ENCODE results near the gene PDZD8.

DNA sequence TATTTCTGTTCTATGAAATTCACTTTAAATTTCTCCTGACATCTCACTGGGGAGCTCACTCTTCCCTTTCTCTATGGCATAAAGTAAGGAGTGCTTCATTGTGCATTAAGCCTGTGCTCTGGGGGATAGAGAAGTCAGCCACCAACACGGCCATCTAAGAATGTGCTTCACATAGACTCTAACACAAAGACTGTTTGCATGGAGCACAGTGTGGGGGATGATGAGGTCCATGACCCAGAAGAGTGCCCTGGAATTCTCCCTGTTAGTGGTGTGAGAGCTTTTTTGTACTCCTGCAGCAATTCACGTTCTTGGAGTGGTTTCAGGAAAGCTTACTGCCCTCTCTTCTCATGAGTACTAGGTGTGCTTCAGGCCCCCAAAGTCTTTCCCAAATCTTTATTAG, 43.9 kb upstream of the PDZD8 start:
- no peak for TF ChIP-seq EZH2phosphoT487 (IDR thresholded peaks at IDR 0.05; ENCODE audit: insufficient read depth, low read depth)
- TF ChIP-seq EZH2 (IDR thresholded peaks at IDR 0.05; ENCODE audit: insufficient read depth, poor library complexity, severe bottlenecking): no peak

Data from GM23248 (cell line).